C4-2B (cell line): ENCODE data around the gene TRDN.

Experiments
- H3K27ac ChIP-seq: fragments of 450-650 bp; 2 replicates; pipeline ENCODE4 v1.5.1; 2017
- CTCF ChIP-seq: fragments of 450-650 bp; conservative IDR thresholded peaks from 2 replicates; pipeline ENCODE4 v1.5.1; 2017; ENCODE audit warnings: mild to moderate bottlenecking
- ZFX ChIP-seq: fragments of 450-650 bp; IDR thresholded peaks from 2 replicates; pipeline ENCODE4 v1.6.1; 2017

The TRDN gene

GRCh38 chr6:123360359-123360758 lies 276.4 kb downstream of the TRDN start:
- TF ChIP-seq ZFX (no peak), CTCF (no peak)

GRCh38 chr6:123352705-123353104 lies 284.0 kb downstream of the TRDN start:
- TF ChIP-seq ZFX (no peak), CTCF (no peak)
- no peak overlapping the region for H3K27ac ChIP-seq

More at GRCh38 chr6:123360359-123360758, 276.4 kb downstream of the TRDN start:
- no peak overlapping the region for H3K27ac ChIP-seq

- no peak for TF ChIP-seq CTCF
- no peak for TF ChIP-seq ZFX
- H3K27ac ChIP-seq: no peak overlapping the region
These were observed 284.5 kb downstream of the TRDN start for GRCh38 chr6:123352279-123352678.

- H3K27ac ChIP-seq: no peak overlapping the region
- TF ChIP-seq CTCF (no peak), ZFX (no peak)
These were observed 292.9 kb downstream of the TRDN start for GRCh38 chr6:123343836-123344235.

GRCh38 chr6:123338394-123338793 lies 298.4 kb downstream of the TRDN start:
- TF ChIP-seq ZFX: no peak
- TF ChIP-seq CTCF: no peak
- H3K27ac ChIP-seq: no peak overlapping the region

GRCh38 chr6:123333000-123333756 lies 303.6 kb downstream of the TRDN start:
- H3K27ac ChIP-seq: no peak overlapping the region
- TF ChIP-seq ZFX (no peak), CTCF (no peak)

GRCh38 chr6:123332070-123332469 lies 304.7 kb downstream of the TRDN start:
- TF ChIP-seq ZFX: no peak
- no peak for TF ChIP-seq CTCF
- H3K27ac ChIP-seq: no peak overlapping the region
